Epithelial cell of proximal tubule (primary cell): ENCODE data around the gene MC5R. TPM values are rescaled to one million over a fixed set of nuclear protein-coding genes. Genes with fewer than 3 reads are reported as not detected.

Experiments
- DNase-seq: peaks from one replicate; pipeline ENCODE4 v3.0.0-alpha.2; 2011; ENCODE audit warnings: low read depth
- H3K4me3 ChIP-seq: 2 replicates; pipeline ENCODE4 v1.5.1; 2011; ENCODE audit warnings: low read depth, mild to moderate bottlenecking, low read length
- total RNA-seq: library from RNA; depleted of rRNA; stranded (reverse); fragments of >200 nt; gene quantifications from 2 replicates; pipeline ENCODE4 v1.2.3, GENCODE V29; 2015
- TF ChIP-seq, protein P1 (sequence below): conservative IDR thresholded peaks from 2 replicates; pipeline ENCODE4 v1.5.1; 2012; ENCODE audit warnings: low read depth, mild to moderate bottlenecking, low read length

The MC5R gene
- total RNA-seq, 1 donor from 2014 or later, result not detected

DNA sequence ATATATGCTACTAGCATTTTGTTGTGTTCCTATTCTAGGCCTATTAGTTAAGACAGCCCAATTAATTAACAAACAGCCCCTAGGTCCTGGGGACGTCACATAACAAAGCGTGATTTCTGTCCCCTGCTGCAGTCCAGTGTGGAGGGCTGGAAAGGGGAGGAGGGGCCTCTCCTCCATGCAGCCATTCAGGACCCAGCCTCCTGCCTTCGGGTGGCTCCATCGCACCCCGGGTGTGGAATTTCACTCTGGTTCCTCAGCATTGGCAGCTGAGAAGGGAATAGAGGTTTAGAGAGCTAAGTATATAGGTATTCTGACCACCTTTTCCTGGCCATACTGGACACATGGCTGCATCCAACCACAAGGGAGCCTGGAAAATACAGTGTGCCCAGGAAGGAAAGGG lies 49.0 kb downstream of the MC5R start:
- H3K4me3 ChIP-seq, result no peak overlapping the region
- no peak for DNase-seq
- TF ChIP-seq, protein P1, sequence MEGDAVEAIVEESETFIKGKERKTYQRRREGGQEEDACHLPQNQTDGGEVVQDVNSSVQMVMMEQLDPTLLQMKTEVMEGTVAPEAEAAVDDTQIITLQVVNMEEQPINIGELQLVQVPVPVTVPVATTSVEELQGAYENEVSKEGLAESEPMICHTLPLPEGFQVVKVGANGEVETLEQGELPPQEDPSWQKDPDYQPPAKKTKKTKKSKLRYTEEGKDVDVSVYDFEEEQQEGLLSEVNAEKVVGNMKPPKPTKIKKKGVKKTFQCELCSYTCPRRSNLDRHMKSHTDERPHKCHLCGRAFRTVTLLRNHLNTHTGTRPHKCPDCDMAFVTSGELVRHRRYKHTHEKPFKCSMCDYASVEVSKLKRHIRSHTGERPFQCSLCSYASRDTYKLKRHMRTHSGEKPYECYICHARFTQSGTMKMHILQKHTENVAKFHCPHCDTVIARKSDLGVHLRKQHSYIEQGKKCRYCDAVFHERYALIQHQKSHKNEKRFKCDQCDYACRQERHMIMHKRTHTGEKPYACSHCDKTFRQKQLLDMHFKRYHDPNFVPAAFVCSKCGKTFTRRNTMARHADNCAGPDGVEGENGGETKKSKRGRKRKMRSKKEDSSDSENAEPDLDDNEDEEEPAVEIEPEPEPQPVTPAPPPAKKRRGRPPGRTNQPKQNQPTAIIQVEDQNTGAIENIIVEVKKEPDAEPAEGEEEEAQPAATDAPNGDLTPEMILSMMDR, result no peak

DNA sequence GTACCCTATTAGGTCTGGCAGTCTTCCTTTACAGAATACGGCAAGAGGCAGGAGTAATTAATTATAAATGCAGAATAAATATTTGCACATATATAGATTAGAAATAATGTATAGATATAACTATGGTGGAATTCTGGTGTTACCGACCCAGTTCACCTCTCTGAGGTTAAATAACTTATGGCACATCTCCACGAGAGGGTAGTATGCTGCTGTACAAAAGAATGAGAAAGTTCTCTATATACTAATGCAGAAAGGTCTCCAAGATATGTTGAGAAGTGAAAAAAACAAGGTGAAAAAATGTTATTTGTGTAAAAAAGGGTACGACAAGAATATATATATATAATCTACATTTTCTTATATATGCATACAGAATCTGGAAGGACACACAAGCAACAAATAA lies 50.6 kb downstream of the MC5R start:
- TF ChIP-seq, protein P1, result no peak
- H3K4me3 ChIP-seq, result no peak overlapping the region
- no peak for DNase-seq

Other genes with a start within 250 kb of the MC5R start
- gene FAM210A, start 97.6 kb upstream of the MC5R start, total RNA-seq, result 13.4 and 15.0 TPM in 2 replicates
- gene RNMT, start 97.5 kb upstream of the MC5R start, total RNA-seq, result 21.3 and 27.4 TPM in 2 replicates
- gene MC2R, start 91.4 kb downstream of the MC5R start, total RNA-seq, result not detected in 2 replicates